HepG2 (cell line): ENCODE results near the gene ACTN2. TPM values are rescaled to one million over a fixed set of nuclear protein-coding genes. Genes with fewer than 3 reads are reported as not detected.

Experiments used
- EZH2 ChIP-seq: conservative IDR thresholded peaks from 2 replicates; pipeline ENCODE4 v1.6.1; 2012; ENCODE audit warnings: mild to moderate bottlenecking, low read depth, low read length, moderate library complexity
- GTF2F1 ChIP-seq: fragments of 150-350 bp; IDR thresholded peaks from 2 replicates; pipeline ENCODE4 v1.6.1; 2014; ENCODE audit warnings: low read length
- HMGA1 ChIP-seq: sonication (generic); formaldehyde crosslinking; conservative IDR thresholded peaks from 2 replicates; pipeline ENCODE4 v1.4.0; 2020; ENCODE audit warnings: missing genetic modification reagents
- KAT7 ChIP-seq: IDR thresholded peaks from 2 replicates; pipeline ENCODE4 v1.6.1; 2018; ENCODE audit warnings: borderline replicate concordance, missing compliant biosample characterization
- KLF13 ChIP-seq: sonication (generic); formaldehyde crosslinking; IDR thresholded peaks from 2 replicates; pipeline ENCODE4 v1.4.0; 2020; ENCODE audit warnings: mild to moderate bottlenecking, missing genetic modification reagents
- KMT2B ChIP-seq: IDR thresholded peaks from 2 replicates; pipeline ENCODE4 v1.6.1; 2016; ENCODE audit warnings: missing genetic modification reagents, missing compliant biosample characterization
- MEIS1 ChIP-seq: sonication (generic); formaldehyde crosslinking; IDR thresholded peaks from 2 replicates; pipeline ENCODE4 v1.9.0; 2021; ENCODE audit warnings: mild to moderate bottlenecking, missing genetic modification reagents, moderate library complexity, borderline replicate concordance
- MXD4 ChIP-seq: IDR thresholded peaks from 2 replicates; pipeline ENCODE4 v1.6.1; 2016; ENCODE audit warnings: mild to moderate bottlenecking, missing biosample characterization, missing genetic modification reagents
- ONECUT2 ChIP-seq: sonication (generic); formaldehyde crosslinking; IDR thresholded peaks from 2 replicates; pipeline ENCODE4 v1.4.0; 2020; ENCODE audit warnings: missing genetic modification reagents
- PHB2 ChIP-seq: fragments of 450-650 bp; IDR thresholded peaks from 2 replicates; pipeline ENCODE4 v1.6.1; 2018; ENCODE audit not compliant: partially characterized antibody
- RARA ChIP-seq: IDR thresholded peaks from 2 replicates; pipeline ENCODE4 v1.6.1; 2016; ENCODE audit warnings: missing genetic modification reagents, missing compliant biosample characterization
- SALL1 ChIP-seq: sonication (generic); formaldehyde crosslinking; IDR thresholded peaks from 2 replicates; pipeline ENCODE4 v1.8.0; 2022; ENCODE audit warnings: mild to moderate bottlenecking, missing genetic modification reagents
- SIN3A ChIP-seq: IDR thresholded peaks from 2 replicates; pipeline ENCODE4 v1.6.1; 2011; ENCODE audit warnings: low read depth, mild to moderate bottlenecking, control low read depth, low read length, borderline replicate concordance
- SMAD1 ChIP-seq: sonication (generic); formaldehyde crosslinking; IDR thresholded peaks from 2 replicates; pipeline ENCODE4 v1.4.0; 2020; ENCODE audit warnings: missing genetic modification reagents, low read depth, mild to moderate bottlenecking, borderline replicate concordance
- TBP ChIP-seq: sonication (generic); formaldehyde crosslinking; IDR thresholded peaks from 2 replicates; pipeline ENCODE4 v1.5.0; 2020; ENCODE audit warnings: missing genetic modification reagents
- TMF1 ChIP-seq: sonication (generic); formaldehyde crosslinking; IDR thresholded peaks from 2 replicates; pipeline ENCODE4 v1.8.1; 2022; ENCODE audit warnings: low read depth, missing genetic modification reagents
- TOE1 ChIP-seq: sonication (generic); formaldehyde crosslinking; IDR thresholded peaks from 2 replicates; pipeline ENCODE4 v1.4.0; 2020; ENCODE audit warnings: mild to moderate bottlenecking, missing genetic modification reagents
- TP53 ChIP-seq: sonication (generic); formaldehyde crosslinking; conservative IDR thresholded peaks from 2 replicates; pipeline ENCODE4 v1.4.0; 2020; ENCODE audit warnings: missing genetic modification reagents
- ZFP1 ChIP-seq: IDR thresholded peaks from 2 replicates; pipeline ENCODE4 v1.6.1; 2016
- ZNF260 ChIP-seq: sonication (generic); formaldehyde crosslinking; IDR thresholded peaks from 2 replicates; pipeline ENCODE4 v1.4.0; 2020; ENCODE audit warnings: missing genetic modification reagents, low read depth, mild to moderate bottlenecking, borderline replicate concordance
- polyA plus RNA-seq, 8 experiments: library from polyadenylated mRNA; depleted of rRNA in 3 of 8; stranded (reverse) in 7 of 8; unstranded in 1 of 8; fragments of >200 nt; fragmentation: Illumina TruSeq in 4 of 8; extraction: Trizol in 4 of 8; gene quantifications; 2 replicates each; pipeline versions ENCODE4 v1.2.1 to v1.2.3, GENCODE V29; 2011 to 2016; ENCODE audit warnings: low read depth in 4 of 8, missing spikeins in 1 of 8, mixed read lengths in 1 of 8; ENCODE audit not compliant: insufficient read depth in 1 of 8
- total RNA-seq, 5 experiments: library from RNA; depleted of rRNA; stranded (reverse); fragments of >200 nt; fragmentation: Illumina TruSeq; extraction: Trizol; gene quantifications; 2 replicates each; pipeline ENCODE4 v1.2.3, GENCODE V29; 2016; ENCODE audit warnings: low read depth in 1 of 5
- TF ChIP-seq, protein P1 (sequence below): sonication (generic); formaldehyde crosslinking; IDR thresholded peaks from 2 replicates; pipeline ENCODE4 v1.8.0; 2022; ENCODE audit warnings: missing genetic modification reagents, mild to moderate bottlenecking, moderate library complexity, borderline replicate concordance
- TF ChIP-seq, protein P2 (sequence below): sonication (generic); formaldehyde crosslinking; conservative IDR thresholded peaks from 2 replicates; pipeline ENCODE4 v1.5.0; 2020; ENCODE audit warnings: missing genetic modification reagents
- TF ChIP-seq, protein P3 (sequence below): sonication (generic); formaldehyde crosslinking; IDR thresholded peaks from 2 replicates; pipeline ENCODE4 v1.4.0; 2020; ENCODE audit warnings: missing genetic modification reagents
- TF ChIP-seq, protein P4 (sequence below): IDR thresholded peaks from 2 replicates; pipeline ENCODE4 v1.6.1; 2016; ENCODE audit warnings: low read depth, borderline replicate concordance

ACTN2 gene
- total and polyA plus RNA-seq, 2 of the 13 experiments (the other 11 are each of a cell fraction or from before 2014, with no cell fraction given): 0.04 to 0.13 TPM

DNA sequence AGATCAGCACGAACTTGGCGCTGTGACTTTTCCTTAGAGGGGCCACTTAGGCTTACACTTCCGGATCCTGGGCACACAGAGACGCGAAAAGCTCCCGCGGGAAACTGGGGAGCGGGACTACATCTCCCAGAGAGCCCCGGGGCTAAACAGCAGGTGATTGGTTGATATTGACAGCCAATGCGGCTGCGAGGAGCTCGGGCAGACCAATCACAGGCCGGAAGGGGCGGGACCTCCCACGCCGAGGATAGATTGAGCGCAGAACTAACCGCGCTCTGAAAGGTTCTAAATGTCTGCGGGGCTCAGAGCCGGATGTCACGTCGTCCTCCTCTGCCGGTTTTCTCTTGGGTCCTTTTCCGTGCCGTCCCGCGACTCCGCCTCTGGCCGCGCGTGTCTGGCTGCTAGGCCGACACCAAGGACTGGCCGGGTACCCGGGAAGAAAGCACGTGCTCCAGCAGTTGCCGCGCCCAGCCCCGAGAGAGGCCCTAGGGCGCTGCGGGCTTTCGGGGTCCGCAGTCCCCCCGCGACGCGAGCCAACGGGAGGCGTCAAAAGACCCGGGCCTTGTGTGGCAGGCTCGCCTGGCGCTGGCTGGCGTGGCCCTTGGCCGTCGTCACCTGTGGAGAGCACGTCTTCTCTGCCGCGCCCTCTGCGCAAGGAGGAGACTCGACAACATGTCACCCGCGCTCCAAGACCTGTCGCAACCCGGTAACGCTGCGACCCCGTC is 108.9 kb downstream of the ACTN2 start, which contains the start of gene MTR (continued):
- TF ChIP-seq HMGA1 (no peak), ZFP1 (CRISPR knock-in tag) (no peak), ZNF260 (CRISPR knock-in tag) (0 out of 2 replicates have a peak, but pooled peaks have one; percentile 6), ONECUT2 (no peak), RARA (no peak), EZH2 (no peak), SMAD1 (CRISPR knock-in tag) (0 out of 2 replicates have a peak, but pooled peaks have one; percentile 34), PHB2 (no peak), KMT2B (CRISPR knock-in tag) (peak; percentile 65; the same call in 1 of the 2 replicates), MEIS1 (CRISPR knock-in tag) (peak; percentile 86; the same call in 1 of the 2 replicates), MXD4 (CRISPR knock-in tag) (peak; percentile 93), KLF13 (CRISPR knock-in tag) (peak; percentile 83), GTF2F1 (no peak), SALL1 (CRISPR knock-in tag) (peak; percentile 67), KAT7 (CRISPR knock-in tag) (0 out of 2 replicates have a peak, but pooled peaks have one; percentile 83), TBP (CRISPR knock-in tag) (no peak), TOE1 (CRISPR knock-in tag) (peak; percentile 54; the same call in 1 of the 2 replicates), TMF1 (peak; percentile 92), SIN3A (peak; percentile 49; the same call in 1 of the 2 replicates), TP53 (0 out of 2 replicates have a peak, but pooled peaks have one; percentile 88)
- TF ChIP-seq, protein P1, sequence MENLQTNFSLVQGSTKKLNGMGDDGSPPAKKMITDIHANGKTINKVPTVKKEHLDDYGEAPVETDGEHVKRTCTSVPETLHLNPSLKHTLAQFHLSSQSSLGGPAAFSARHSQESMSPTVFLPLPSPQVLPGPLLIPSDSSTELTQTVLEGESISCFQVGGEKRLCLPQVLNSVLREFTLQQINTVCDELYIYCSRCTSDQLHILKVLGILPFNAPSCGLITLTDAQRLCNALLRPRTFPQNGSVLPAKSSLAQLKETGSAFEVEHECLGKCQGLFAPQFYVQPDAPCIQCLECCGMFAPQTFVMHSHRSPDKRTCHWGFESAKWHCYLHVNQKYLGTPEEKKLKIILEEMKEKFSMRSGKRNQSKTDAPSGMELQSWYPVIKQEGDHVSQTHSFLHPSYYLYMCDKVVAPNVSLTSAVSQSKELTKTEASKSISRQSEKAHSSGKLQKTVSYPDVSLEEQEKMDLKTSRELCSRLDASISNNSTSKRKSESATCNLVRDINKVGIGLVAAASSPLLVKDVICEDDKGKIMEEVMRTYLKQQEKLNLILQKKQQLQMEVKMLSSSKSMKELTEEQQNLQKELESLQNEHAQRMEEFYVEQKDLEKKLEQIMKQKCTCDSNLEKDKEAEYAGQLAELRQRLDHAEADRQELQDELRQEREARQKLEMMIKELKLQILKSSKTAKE: no peak
- TF ChIP-seq, protein P2, sequence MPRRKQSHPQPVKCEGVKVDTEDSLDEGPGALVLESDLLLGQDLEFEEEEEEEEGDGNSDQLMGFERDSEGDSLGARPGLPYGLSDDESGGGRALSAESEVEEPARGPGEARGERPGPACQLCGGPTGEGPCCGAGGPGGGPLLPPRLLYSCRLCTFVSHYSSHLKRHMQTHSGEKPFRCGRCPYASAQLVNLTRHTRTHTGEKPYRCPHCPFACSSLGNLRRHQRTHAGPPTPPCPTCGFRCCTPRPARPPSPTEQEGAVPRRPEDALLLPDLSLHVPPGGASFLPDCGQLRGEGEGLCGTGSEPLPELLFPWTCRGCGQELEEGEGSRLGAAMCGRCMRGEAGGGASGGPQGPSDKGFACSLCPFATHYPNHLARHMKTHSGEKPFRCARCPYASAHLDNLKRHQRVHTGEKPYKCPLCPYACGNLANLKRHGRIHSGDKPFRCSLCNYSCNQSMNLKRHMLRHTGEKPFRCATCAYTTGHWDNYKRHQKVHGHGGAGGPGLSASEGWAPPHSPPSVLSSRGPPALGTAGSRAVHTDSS (CRISPR knock-in tag): no peak
- TF ChIP-seq, protein P3, sequence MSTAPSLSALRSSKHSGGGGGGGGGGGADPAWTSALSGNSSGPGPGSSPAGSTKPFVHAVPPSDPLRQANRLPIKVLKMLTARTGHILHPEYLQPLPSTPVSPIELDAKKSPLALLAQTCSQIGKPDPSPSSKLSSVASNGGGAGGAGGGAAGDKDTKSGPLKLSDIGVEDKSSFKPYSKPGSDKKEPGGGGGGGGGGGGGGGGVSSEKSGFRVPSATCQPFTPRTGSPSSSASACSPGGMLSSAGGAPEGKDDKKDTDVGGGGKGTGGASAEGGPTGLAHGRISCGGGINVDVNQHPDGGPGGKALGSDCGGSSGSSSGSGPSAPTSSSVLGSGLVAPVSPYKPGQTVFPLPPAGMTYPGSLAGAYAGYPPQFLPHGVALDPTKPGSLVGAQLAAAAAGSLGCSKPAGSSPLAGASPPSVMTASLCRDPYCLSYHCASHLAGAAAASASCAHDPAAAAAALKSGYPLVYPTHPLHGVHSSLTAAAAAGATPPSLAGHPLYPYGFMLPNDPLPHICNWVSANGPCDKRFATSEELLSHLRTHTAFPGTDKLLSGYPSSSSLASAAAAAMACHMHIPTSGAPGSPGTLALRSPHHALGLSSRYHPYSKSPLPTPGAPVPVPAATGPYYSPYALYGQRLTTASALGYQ (CRISPR knock-in tag): peak; percentile 74
- TF ChIP-seq, protein P4, sequence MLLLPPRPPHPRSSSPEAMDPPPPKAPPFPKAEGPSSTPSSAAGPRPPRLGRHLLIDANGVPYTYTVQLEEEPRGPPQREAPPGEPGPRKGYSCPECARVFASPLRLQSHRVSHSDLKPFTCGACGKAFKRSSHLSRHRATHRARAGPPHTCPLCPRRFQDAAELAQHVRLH (CRISPR knock-in tag): peak; percentile 85; the same call in 1 of the 2 replicates
